DND-41 (cell line): ENCODE results near the gene KRT24.

Source experiments
- EZH2 ChIP-seq: IDR thresholded peaks from 3 replicates; pipeline ENCODE4 v1.6.1; 2012; ENCODE audit warnings: borderline replicate concordance, low read depth, mild to moderate bottlenecking, moderate library complexity, low read length, inconsistent platforms; ENCODE audit not compliant: severe bottlenecking
- TF ChIP-seq, protein P1 (sequence below): IDR thresholded peaks from 2 replicates; pipeline ENCODE4 v1.5.1; 2012; ENCODE audit warnings: borderline replicate concordance, low read length, moderate library complexity, mild to moderate bottlenecking; ENCODE audit not compliant: poor library complexity, severe bottlenecking; ENCODE audit errors: extremely low read depth

DNA sequence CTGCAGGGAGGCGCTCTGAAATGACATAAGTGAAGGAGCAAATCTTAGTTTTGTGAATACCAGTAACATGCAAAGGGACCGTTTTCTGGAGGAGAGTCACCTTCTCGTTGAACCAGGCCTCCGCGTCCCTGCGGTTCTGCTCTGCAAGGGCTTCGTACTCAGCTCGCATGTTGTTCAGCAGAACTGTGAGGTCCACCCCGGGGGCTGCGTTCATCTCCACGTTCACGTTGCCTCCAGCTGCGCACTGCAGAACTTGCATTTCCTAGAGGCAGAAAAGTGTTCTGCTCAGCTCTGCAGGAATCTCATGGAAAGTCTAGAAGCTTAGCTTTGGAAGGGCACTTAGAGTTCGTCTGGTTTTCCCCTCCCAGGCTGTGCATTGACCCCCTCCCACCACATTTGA lies 47.5 kb upstream of the KRT24 start:
- no peak for TF ChIP-seq EZH2
- TF ChIP-seq, protein P1, sequence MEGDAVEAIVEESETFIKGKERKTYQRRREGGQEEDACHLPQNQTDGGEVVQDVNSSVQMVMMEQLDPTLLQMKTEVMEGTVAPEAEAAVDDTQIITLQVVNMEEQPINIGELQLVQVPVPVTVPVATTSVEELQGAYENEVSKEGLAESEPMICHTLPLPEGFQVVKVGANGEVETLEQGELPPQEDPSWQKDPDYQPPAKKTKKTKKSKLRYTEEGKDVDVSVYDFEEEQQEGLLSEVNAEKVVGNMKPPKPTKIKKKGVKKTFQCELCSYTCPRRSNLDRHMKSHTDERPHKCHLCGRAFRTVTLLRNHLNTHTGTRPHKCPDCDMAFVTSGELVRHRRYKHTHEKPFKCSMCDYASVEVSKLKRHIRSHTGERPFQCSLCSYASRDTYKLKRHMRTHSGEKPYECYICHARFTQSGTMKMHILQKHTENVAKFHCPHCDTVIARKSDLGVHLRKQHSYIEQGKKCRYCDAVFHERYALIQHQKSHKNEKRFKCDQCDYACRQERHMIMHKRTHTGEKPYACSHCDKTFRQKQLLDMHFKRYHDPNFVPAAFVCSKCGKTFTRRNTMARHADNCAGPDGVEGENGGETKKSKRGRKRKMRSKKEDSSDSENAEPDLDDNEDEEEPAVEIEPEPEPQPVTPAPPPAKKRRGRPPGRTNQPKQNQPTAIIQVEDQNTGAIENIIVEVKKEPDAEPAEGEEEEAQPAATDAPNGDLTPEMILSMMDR: no peak
